GM12801 (cell line): ENCODE measurements around the gene ALLC.

Experiments used
- TF ChIP-seq, protein P1 (sequence below): IDR thresholded peaks from one replicate; pipeline ENCODE4 v1.5.1; 2011; ENCODE audit warnings: control low read depth; ENCODE audit not compliant: insufficient read length; ENCODE audit errors: extremely low read depth

Gene ALLC

DNA sequence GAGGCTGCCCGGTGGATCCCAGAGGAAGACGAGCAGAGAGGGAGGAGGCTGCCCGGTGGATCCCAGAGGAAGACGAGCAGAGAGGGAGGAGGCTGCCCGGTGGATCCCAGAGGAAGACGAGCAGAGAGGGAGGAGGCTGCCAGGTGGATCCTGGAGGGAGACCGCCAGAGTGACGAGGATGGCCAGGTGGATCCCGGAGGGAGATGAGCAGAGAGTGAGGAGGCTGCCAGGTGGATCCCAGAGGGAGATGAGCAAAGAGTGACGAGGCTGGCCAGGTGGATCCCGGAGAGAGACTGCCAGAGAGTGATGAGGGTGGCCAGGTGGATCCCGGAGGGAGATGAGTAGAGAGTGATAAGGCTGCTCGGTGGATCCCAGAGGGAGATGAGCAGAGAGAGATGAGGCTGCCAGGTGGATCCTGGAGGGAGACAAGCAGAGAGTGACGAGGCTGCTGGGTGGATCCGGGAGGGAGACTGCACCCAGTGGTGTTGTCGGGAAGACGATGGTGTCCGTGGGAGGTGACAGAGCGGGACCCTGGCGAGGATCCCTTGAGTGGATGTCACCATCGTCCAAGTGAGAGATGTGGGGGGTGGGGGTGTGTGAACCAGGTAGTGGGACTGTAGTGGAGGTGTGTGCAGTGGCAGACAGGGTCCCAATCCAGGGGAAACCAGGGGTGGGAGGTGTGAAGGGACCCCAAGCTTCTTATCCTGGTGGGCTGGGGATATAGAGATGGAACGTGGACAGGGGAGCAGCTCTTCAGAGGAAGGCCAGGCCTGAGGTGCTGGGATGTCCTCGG, 67.7 kb downstream of the ALLC start:
- TF ChIP-seq, protein P1, sequence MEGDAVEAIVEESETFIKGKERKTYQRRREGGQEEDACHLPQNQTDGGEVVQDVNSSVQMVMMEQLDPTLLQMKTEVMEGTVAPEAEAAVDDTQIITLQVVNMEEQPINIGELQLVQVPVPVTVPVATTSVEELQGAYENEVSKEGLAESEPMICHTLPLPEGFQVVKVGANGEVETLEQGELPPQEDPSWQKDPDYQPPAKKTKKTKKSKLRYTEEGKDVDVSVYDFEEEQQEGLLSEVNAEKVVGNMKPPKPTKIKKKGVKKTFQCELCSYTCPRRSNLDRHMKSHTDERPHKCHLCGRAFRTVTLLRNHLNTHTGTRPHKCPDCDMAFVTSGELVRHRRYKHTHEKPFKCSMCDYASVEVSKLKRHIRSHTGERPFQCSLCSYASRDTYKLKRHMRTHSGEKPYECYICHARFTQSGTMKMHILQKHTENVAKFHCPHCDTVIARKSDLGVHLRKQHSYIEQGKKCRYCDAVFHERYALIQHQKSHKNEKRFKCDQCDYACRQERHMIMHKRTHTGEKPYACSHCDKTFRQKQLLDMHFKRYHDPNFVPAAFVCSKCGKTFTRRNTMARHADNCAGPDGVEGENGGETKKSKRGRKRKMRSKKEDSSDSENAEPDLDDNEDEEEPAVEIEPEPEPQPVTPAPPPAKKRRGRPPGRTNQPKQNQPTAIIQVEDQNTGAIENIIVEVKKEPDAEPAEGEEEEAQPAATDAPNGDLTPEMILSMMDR = no peak

DNA sequence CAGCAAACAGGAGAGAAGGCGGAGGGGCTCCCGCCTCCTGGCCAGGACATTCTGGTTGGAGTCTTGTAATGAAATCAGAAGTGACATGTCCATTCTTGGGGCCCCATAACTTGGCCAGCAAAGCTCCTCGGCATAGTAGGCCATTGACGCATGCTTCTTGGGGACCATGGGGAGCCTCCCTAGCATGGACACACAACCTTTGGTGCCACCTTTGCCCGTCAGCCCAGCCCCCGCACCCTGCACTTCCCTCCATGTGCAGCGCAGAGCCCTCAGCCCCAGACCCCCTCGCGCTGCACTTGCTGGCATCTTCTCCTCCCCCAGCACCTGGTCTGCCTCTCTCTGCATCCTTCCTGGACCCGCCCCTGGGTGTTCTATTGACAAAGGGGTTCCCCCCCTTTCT, 68.5 kb downstream of the ALLC start:
- TF ChIP-seq, protein P1 = no peak

DNA sequence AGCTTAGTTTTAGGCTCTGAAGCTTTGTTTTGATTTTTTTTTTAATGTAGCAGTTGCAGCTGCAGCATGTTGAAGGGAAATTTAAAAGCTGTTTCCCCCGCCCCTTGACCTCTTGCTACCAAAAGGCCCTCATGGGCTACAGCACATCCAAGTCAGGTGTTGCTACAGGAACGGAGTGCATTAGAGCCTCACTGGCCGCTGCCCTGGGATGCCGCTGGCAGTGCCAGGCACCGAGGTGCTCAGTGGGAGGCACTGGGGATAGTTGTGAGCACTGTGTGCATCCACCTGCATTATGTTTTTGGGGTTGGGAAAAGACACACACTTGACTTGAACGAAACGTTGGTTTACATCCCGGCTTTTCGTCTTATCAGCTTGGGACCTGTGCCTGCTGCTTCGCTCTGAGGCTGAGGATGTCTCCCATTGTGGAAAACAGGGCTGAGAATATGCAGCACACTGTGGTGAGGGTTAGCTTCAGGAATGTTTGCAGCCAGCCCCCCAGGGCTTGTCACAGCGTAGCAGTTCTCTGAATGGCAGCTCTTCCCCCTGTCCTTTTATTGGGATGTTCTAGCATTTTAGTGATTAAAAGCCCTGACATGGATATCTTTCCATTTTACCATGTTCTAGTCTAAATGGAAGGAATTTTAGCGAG, 69.5 kb downstream of the ALLC start:
- TF ChIP-seq, protein P1 = no peak

DNA sequence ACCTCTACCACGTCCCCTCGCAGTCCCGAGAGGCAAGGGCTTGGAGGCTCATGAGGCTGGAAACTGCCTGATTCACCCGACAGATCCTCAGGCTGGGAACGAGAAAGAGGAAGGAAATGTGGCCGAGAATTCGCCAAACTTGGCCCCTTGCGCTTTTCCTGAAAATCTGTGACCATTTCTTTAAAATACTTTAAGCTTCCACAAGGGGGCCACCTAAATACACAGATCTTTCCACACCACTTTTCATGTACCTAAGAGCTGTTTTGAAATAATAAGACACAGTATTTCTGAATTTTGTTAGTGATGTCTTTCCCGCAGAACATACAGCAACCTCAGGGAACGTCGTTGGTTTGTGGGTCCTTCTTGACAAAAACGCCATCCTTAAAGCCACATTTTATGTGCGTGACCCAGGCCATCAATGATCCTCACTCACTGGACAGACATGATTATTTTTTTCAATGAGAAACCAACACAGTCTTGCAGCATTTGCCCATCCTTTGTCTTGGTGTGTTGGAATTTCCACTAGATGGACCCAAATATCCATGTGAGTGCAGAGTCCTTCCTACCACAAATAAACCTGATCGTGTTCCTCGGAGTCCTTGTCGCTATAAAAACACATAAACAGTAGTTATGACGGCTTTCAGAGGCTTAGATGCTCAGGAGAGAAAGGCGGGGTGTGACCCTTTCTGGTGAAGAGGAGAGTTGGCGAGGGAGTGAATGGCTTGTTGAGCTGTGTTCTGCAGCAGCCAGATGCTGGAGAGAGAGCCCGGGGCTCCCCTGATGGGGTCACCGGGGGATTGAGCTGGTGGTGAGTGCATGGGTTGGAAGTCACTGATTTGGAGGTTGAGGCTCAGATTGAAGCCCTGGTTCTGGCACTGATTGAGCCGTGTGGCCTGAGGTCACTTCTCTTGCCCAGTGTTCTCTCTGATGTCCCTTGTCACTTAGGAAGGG, 70.4 kb downstream of the ALLC start:
- TF ChIP-seq, protein P1 = no peak

DNA sequence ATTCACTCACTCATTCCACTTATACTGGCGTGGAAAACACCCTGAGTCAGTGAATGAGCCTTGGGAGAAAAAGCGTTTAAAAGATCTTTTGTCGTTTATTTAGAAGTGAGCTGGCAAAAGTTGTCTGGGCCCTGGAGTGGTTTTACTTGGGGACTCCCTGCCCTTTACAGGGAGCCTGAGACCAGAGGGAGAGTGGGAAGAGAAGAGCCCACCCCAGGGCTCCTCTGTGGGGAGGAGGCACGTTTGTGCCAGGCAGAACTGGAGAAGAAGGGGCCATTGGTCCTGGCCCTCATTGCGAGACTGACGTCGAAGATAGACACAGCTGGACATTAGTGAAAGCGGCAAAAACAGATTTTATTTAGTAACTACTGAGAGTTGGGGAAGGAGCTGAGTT, 71.1 kb downstream of the ALLC start:
- TF ChIP-seq, protein P1 = no peak

DNA sequence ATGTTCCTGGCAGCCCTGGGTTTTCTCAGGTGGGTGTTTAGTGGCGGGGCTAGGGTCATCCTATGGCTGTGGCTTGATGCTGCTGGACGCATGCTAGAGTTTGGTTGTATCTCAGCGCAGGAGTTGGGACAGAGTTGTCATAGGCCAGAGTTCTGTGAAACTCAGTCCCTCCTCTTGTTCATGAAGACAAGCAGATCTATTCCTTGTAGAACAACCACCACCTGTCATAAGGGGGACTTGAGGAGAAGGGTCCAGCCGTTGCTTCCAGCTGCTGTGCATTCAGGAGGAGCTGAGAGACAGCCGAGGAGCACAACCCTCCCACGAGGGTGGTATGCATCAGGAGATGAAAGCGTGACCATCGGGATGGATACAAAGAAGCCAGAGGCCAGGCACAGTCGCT, 71.8 kb downstream of the ALLC start:
- TF ChIP-seq, protein P1 = no peak

DNA sequence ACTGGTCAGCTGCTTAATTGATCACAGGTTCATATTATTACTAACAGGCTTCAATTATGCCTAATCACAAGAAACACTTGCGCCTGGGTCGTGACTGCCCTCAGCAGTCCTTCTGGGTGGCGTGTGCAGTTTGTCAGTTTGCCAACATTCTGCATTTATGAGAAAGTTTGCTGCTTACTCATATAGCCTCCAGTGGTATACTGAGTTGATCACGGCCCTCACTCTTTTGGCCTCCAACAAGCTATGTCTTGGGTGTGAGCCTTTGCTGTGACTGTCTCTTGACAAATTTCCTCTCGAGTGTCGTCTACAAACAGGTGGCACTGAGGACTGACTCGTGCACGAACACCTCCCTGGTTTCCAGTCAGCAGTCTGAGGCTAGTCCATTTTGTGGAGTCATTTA, 72.6 kb downstream of the ALLC start:
- TF ChIP-seq, protein P1 = no peak
